ENCODE data around the gene RPA1.

The RPA1 gene

DNA sequence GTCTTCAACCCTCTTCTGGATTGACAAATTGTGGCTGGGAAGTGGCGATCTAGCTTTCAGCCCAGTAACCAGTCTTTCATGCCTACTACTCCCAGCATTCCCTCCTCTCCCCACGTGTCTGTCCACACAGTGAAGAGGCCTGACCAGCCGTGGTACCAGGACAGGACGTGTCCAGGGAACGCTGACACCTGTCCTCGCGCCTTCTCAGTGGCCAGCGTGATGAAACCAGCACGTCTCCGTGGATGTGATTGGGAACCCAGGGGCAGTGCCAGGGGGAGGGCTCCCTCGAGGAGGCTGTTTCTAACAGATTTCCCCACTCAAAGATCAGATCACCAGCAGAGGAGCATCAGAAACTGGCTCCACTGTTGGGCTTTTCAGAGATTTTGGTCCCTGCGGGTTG is 69.1 kb downstream of the RPA1 start:
- H3K4ac ChIP-seq (ENCODE audit: low read depth, low read length): no peak overlapping the region
- H2BK15ac ChIP-seq (replicated peaks; ENCODE audit: low read depth): no peak overlapping the region
- H4K5ac ChIP-seq (ENCODE audit: low read length): no peak overlapping the region
- no peak overlapping the region for H2BK120ac ChIP-seq (ENCODE audit: low read depth, low read length)
- H3K56ac ChIP-seq (ENCODE audit: low read length): no peak overlapping the region
- no peak overlapping the region for H2BK5ac ChIP-seq (ENCODE audit: low read length)
- no peak overlapping the region for H3K9ac ChIP-seq (ENCODE audit: low read length)
- WGBS (ENCODE audit: extremely low coverage, insufficient coverage, low lambda C conversion rate): no CpG with 5 or more reads among the region's 12 CpGs
- no peak for DNase-seq
- H3K18ac ChIP-seq (ENCODE audit: low read length): no peak overlapping the region
- H3K79me2 ChIP-seq (ENCODE audit: control insufficient read depth, insufficient read depth, low read length): no peaks in the 10 kb centered on the region
- H3K4me3 ChIP-seq (ENCODE audit: low read length): no peak overlapping the region
- no peaks in the 10 kb centered on the region for H3K27me3 ChIP-seq (ENCODE audit: insufficient read depth, low read length, poor library complexity)
- H3K4me1 ChIP-seq (ENCODE audit: control insufficient read depth, low read depth, low read length): no peaks in the 10 kb centered on the region
- no peak overlapping the region for H4K8ac ChIP-seq (ENCODE audit: low read depth, low read length)
- H2AK5ac ChIP-seq (ENCODE audit: low read length): no peak overlapping the region
- no peak overlapping the region for H3K27ac ChIP-seq (ENCODE audit: low read depth, low read length)
- no peaks in the 10 kb centered on the region for H3K79me1 ChIP-seq (ENCODE audit: low read length)
- H3K36me3 ChIP-seq (ENCODE audit: control insufficient read depth, insufficient read depth, low read length): peaks cover 7% of the 10 kb centered on the region
- H3K4me2 ChIP-seq (ENCODE audit: low read length): no peak overlapping the region
- no peak overlapping the region for H3K23ac ChIP-seq (ENCODE audit: low read length)

GRCh38 chr17:1899403-1900000 is 69.7 kb downstream of the RPA1 start:
- Histone ChIP-seq H3K4me1 (ENCODE audit: control insufficient read depth, low read depth, low read length) (no peaks in the 10 kb centered on the region), H4K5ac (ENCODE audit: low read length) (no peak overlapping the region), H3K36me3 (ENCODE audit: control insufficient read depth, insufficient read depth, low read length) (peaks cover 7% of the 10 kb centered on the region), H3K27ac (ENCODE audit: low read depth, low read length) (no peak overlapping the region), H2BK5ac (ENCODE audit: low read length) (no peak overlapping the region), H2AK5ac (ENCODE audit: low read length) (no peak overlapping the region), H3K18ac (ENCODE audit: low read length) (no peak overlapping the region), H3K4me3 (ENCODE audit: low read length) (no peak overlapping the region), H3K79me1 (ENCODE audit: low read length) (no peaks in the 10 kb centered on the region), H3K23ac (ENCODE audit: low read length) (no peak overlapping the region), H3K27me3 (ENCODE audit: insufficient read depth, low read length, poor library complexity) (no peaks in the 10 kb centered on the region), H4K8ac (ENCODE audit: low read depth, low read length) (no peak overlapping the region), H2BK120ac (ENCODE audit: low read depth, low read length) (no peak overlapping the region), H3K9ac (ENCODE audit: low read length) (no peak overlapping the region), H3K4ac (ENCODE audit: low read depth, low read length) (no peak overlapping the region), H3K79me2 (ENCODE audit: control insufficient read depth, insufficient read depth, low read length) (no peaks in the 10 kb centered on the region), H3K4me2 (ENCODE audit: low read length) (no peak overlapping the region), H3K56ac (ENCODE audit: low read length) (no peak overlapping the region), H2BK15ac (replicated peaks; ENCODE audit: low read depth) (no peak overlapping the region)
- no CpG with 5 or more reads among the region's 8 CpGs for WGBS (ENCODE audit: extremely low coverage, insufficient coverage, low lambda C conversion rate)
- DNase-seq: no peak

DNA sequence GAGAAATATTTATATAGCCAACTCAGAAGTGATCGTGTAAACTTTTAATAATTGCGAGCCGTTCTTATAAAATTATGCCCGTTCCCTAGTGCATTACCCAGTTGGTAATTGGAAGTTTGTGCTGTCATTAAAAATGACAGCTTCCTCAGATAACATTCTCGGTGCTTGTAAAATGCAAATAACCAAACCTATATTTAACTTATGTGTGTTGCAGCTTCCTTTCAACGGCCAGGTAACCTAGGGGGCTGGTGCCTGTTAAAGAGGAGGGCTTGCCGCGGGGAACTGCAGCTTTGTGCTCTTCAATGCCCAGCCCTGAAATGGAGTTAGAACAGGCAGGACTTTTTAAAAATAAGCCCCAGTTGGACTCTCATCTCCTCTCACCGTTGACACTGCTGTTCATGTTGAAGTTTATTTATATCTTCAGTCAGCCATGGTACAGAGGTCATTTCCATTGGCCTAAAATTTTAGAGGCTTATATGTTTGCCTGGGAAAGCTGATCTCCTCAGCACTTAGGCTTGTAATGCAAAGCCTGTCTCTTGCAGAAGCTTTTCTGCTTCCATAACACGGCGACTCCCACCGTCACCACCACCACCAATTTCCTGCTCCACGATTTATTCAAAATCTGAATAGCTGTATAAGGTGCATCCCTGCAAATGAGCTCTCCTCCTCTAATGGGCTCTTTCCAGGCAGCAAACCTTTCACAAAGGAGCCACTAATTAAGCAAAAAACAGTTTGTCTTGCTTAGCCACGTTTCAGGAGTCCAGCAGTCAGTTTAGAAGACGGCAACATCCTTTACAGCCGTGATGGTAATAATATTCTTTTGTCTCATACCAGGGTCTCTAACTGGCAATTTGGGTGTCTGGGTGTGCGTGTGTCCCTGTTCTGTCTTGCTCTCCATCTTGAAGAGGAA is 74.7 kb downstream of the RPA1 start:
- no peaks in the 10 kb centered on the region for H3K79me1 ChIP-seq (ENCODE audit: low read length)
- no peak overlapping the region for H3K56ac ChIP-seq (ENCODE audit: low read length)
- DNase-seq: no peak
- no CpG with 5 or more reads among the region's 17 CpGs for WGBS (ENCODE audit: extremely low coverage, insufficient coverage, low lambda C conversion rate)
- H2BK120ac ChIP-seq (ENCODE audit: low read depth, low read length): no peak overlapping the region
- H2BK15ac ChIP-seq (replicated peaks; ENCODE audit: low read depth): no peak overlapping the region
- H3K27me3 ChIP-seq (ENCODE audit: insufficient read depth, low read length, poor library complexity): peaks cover 2% of the 10 kb centered on the region
- no peak overlapping the region for H3K4ac ChIP-seq (ENCODE audit: low read depth, low read length)
- no peak overlapping the region for H3K23ac ChIP-seq (ENCODE audit: low read length)
- no peak overlapping the region for H3K27ac ChIP-seq (ENCODE audit: low read depth, low read length)
- H3K18ac ChIP-seq (ENCODE audit: low read length): no peak overlapping the region
- no peak overlapping the region for H3K4me2 ChIP-seq (ENCODE audit: low read length)
- no peaks in the 10 kb centered on the region for H3K36me3 ChIP-seq (ENCODE audit: control insufficient read depth, insufficient read depth, low read length)
- no peak overlapping the region for H4K8ac ChIP-seq (ENCODE audit: low read depth, low read length)
- H2BK5ac ChIP-seq (ENCODE audit: low read length): no peak overlapping the region
- H2AK5ac ChIP-seq (ENCODE audit: low read length): no peak overlapping the region
- H3K9ac ChIP-seq (ENCODE audit: low read length): no peak overlapping the region
- H3K4me1 ChIP-seq (ENCODE audit: control insufficient read depth, low read depth, low read length): no peaks in the 10 kb centered on the region
- H3K4me3 ChIP-seq (ENCODE audit: low read length): no peak overlapping the region
- no peaks in the 10 kb centered on the region for H3K79me2 ChIP-seq (ENCODE audit: control insufficient read depth, insufficient read depth, low read length)
- no peak overlapping the region for H4K5ac ChIP-seq (ENCODE audit: low read length)

DNA sequence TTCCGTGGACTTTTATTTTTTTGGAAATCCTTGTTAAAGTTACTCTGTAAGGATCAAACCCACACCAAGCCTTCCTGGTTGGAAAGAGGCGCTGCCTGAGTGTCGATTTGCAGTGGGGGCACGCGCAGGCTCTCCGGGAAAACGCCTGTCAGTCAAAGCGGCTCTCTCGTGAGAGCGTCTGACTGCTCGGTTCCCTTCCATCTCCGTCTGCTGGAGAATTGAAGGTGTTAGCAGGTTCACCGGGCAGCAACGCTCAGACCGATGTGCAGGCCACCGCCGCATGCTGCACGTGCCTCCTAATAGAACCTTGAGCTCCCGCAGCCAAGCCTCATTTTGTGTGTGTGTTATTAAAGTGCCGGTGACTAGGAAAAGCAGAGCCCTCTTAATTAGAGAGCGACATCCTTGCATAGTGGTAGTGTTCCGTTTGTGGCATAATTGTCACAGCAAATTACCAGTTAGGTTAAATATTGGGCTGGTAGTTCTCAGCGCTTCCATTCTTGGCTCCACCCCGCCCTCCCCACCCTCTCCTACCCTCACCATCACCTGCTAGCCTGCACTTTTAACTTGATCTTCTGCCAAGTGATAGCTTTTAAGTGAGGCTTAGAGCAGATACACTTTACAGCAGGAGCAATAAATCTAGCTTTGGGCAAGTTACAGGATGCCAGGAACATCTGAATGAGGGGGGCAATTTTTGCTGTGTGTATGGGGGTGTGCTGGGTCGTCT is 75.5 kb downstream of the RPA1 start:
- H3K4me1 ChIP-seq (ENCODE audit: control insufficient read depth, low read depth, low read length): no peaks in the 10 kb centered on the region
- no peak overlapping the region for H3K9ac ChIP-seq (ENCODE audit: low read length)
- H4K8ac ChIP-seq (ENCODE audit: low read depth, low read length): no peak overlapping the region
- H2AK5ac ChIP-seq (ENCODE audit: low read length): no peak overlapping the region
- no peak overlapping the region for H3K4me2 ChIP-seq (ENCODE audit: low read length)
- H2BK15ac ChIP-seq (replicated peaks; ENCODE audit: low read depth): no peak overlapping the region
- no peak overlapping the region for H2BK5ac ChIP-seq (ENCODE audit: low read length)
- no peak overlapping the region for H3K23ac ChIP-seq (ENCODE audit: low read length)
- H3K18ac ChIP-seq (ENCODE audit: low read length): no peak overlapping the region
- no peak overlapping the region for H4K5ac ChIP-seq (ENCODE audit: low read length)
- H3K79me2 ChIP-seq (ENCODE audit: control insufficient read depth, insufficient read depth, low read length): no peaks in the 10 kb centered on the region
- H3K4ac ChIP-seq (ENCODE audit: low read depth, low read length): no peak overlapping the region
- no peak overlapping the region for H3K4me3 ChIP-seq (ENCODE audit: low read length)
- H3K27me3 ChIP-seq (ENCODE audit: insufficient read depth, low read length, poor library complexity): peaks cover 3% of the 10 kb centered on the region
- H3K27ac ChIP-seq (ENCODE audit: low read depth, low read length): no peak overlapping the region
- H3K56ac ChIP-seq (ENCODE audit: low read length): no peak overlapping the region
- DNase-seq: no peak
- H3K36me3 ChIP-seq (ENCODE audit: control insufficient read depth, insufficient read depth, low read length): no peaks in the 10 kb centered on the region
- no peaks in the 10 kb centered on the region for H3K79me1 ChIP-seq (ENCODE audit: low read length)
- no peak overlapping the region for H2BK120ac ChIP-seq (ENCODE audit: low read depth, low read length)
- WGBS (ENCODE audit: extremely low coverage, insufficient coverage, low lambda C conversion rate): no CpG with 5 or more reads among the region's 25 CpGs

DNA sequence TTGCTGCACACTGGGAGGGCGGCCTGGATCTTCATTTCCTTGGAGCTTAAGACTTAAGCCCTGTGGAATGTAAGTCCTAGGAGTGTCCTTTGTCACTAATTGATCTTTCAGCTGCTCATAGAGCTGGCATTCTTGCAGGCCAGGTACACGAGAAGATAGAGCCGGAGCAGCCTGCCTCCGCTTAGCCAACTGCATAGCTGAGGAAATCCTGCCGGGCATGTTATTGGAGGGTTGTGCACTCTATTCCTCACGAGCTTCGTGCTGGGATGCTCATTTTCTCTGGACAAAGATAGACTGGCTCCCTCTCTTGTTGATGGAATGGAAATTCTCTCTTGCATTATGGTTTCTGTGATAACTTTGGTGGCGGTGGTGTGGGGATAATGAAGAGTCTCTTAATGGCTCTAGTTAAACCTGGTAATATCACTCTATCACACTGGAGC is 76.9 kb downstream of the RPA1 start:
- no peaks in the 10 kb centered on the region for H3K36me3 ChIP-seq (ENCODE audit: control insufficient read depth, insufficient read depth, low read length)
- no peak overlapping the region for H3K18ac ChIP-seq (ENCODE audit: low read length)
- H3K4me2 ChIP-seq (ENCODE audit: low read length): no peak overlapping the region
- H3K23ac ChIP-seq (ENCODE audit: low read length): no peak overlapping the region
- H3K27me3 ChIP-seq (ENCODE audit: insufficient read depth, low read length, poor library complexity): peaks cover 3% of the 10 kb centered on the region
- no peak overlapping the region for H4K8ac ChIP-seq (ENCODE audit: low read depth, low read length)
- H3K79me1 ChIP-seq (ENCODE audit: low read length): no peaks in the 10 kb centered on the region
- H3K27ac ChIP-seq (ENCODE audit: low read depth, low read length): no peak overlapping the region
- no peak overlapping the region for H2BK15ac ChIP-seq (replicated peaks; ENCODE audit: low read depth)
- WGBS (ENCODE audit: extremely low coverage, insufficient coverage, low lambda C conversion rate): no CpG with 5 or more reads among the region's 8 CpGs
- no peak overlapping the region for H3K4ac ChIP-seq (ENCODE audit: low read depth, low read length)
- no peak overlapping the region for H2AK5ac ChIP-seq (ENCODE audit: low read length)
- no peak overlapping the region for H2BK120ac ChIP-seq (ENCODE audit: low read depth, low read length)
- no peak overlapping the region for H2BK5ac ChIP-seq (ENCODE audit: low read length)
- no peaks in the 10 kb centered on the region for H3K79me2 ChIP-seq (ENCODE audit: control insufficient read depth, insufficient read depth, low read length)
- DNase-seq: peak; percentile 70
- H4K5ac ChIP-seq (ENCODE audit: low read length): no peak overlapping the region
- H3K4me1 ChIP-seq (ENCODE audit: control insufficient read depth, low read depth, low read length): no peaks in the 10 kb centered on the region
- no peak overlapping the region for H3K4me3 ChIP-seq (ENCODE audit: low read length)
- no peak overlapping the region for H3K9ac ChIP-seq (ENCODE audit: low read length)
- no peak overlapping the region for H3K56ac ChIP-seq (ENCODE audit: low read length)
